Measurements from ENCODE around the gene JARID2. TPM values are rescaled to one million over a fixed set of nuclear protein-coding genes. Genes with fewer than 3 reads are reported as not detected.

JARID2 gene
- total RNA-seq, 6 experiments from 2014 or later, result 2.5 to 3.9 (median 3.0) TPM

DNA sequence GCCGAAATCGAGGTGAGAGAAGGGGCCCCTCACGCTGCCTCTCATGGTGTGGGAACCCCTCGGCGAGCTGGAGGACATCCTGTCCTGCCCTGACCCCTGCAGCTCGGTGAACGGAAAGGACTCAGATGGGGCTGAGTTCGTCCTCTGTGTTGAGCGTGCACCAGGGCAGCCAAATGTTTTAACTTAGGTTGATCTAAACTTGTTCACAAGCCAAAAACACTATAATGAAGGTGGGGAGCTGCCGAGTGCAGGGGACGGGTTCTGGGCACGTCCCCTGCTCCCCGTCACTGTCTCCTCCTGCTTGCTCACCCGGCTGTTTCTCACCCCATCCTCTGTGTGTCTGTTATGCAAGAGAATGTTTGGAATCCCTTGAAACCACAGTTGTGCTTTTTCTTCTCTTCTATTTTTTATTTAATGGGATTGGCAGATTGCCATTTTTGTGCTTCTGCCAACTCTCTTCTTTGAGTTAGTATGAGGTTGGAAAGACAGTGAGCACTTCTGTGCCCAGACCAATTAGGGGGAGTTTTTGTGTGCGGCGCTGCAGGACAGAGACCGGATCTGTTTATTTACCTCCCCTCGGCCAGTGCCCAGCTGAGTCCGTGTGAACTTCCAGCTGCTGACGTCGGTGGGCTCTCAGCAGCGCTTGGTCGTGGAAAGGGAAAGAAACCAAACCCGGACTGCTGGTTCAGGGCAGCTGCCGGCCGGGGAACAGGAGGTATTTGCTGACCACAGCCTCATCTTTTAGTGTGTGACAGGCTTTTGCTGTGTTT, 258.9 kb downstream of the JARID2 start:
- Histone ChIP-seq H3K9me3 (no peaks in the 10 kb centered on the region), H3K4me3 (peak overlapping the region in 2 of 3 donors; percentile 12 to 21), H3K27ac (peak overlapping the region; percentile 6 to 55 (median 53)), H3K36me3 (peaks cover 0 to 18% (median 3%) of the 10 kb centered on the region in 4 donors), H3K27me3 (no peaks in the 10 kb centered on the region), H3K4me1 (peaks cover 0 to 22% (median 6%) of the 10 kb centered on the region in 4 donors)
- 7% methylated on average over 21 of the region's 26 CpGs for WGBS (ENCODE audit: insufficient coverage, low coverage, low lambda C conversion rate, missing lambda C conversion rate)
- ATAC-seq, result peak; percentile 83 to 88 (median 84)
- intact Hi-C loops (cut with DNase I), result no loop called here
- no peak for TF ChIP-seq POLR2A (IDR thresholded peaks at IDR 0.05)
- TF ChIP-seq, protein P1, sequence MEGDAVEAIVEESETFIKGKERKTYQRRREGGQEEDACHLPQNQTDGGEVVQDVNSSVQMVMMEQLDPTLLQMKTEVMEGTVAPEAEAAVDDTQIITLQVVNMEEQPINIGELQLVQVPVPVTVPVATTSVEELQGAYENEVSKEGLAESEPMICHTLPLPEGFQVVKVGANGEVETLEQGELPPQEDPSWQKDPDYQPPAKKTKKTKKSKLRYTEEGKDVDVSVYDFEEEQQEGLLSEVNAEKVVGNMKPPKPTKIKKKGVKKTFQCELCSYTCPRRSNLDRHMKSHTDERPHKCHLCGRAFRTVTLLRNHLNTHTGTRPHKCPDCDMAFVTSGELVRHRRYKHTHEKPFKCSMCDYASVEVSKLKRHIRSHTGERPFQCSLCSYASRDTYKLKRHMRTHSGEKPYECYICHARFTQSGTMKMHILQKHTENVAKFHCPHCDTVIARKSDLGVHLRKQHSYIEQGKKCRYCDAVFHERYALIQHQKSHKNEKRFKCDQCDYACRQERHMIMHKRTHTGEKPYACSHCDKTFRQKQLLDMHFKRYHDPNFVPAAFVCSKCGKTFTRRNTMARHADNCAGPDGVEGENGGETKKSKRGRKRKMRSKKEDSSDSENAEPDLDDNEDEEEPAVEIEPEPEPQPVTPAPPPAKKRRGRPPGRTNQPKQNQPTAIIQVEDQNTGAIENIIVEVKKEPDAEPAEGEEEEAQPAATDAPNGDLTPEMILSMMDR (IDR thresholded peaks at IDR 0.05), result no peak
- peak; percentile 67 to 88 (median 78) for DNase-seq

- peaks cover 0 to 22% (median 6%) of the 10 kb centered on the region in 4 donors for H3K4me1 ChIP-seq
- no peaks in the 10 kb centered on the region for H3K9me3 ChIP-seq
- intact Hi-C loops (cut with DNase I), result no loop called here
- H3K27me3 ChIP-seq, result no peaks in the 10 kb centered on the region
- no peak for ATAC-seq
- 87% methylated on average over 12 of the region's 18 CpGs for WGBS (ENCODE audit: insufficient coverage, low coverage, low lambda C conversion rate, missing lambda C conversion rate)
- peaks cover 0 to 18% (median 3%) of the 10 kb centered on the region in 4 donors for H3K36me3 ChIP-seq
- TF ChIP-seq, protein P1 (IDR thresholded peaks at IDR 0.05), result no peak
- TF ChIP-seq POLR2A (IDR thresholded peaks at IDR 0.05), result no peak
- peak overlapping the region in 2 of 3 donors; percentile 53 to 55 for H3K27ac ChIP-seq
- peak overlapping the region in 1 of 3 donors; percentile 12 for H3K4me3 ChIP-seq
- DNase-seq, result no peak
Observed at GRCh38 chr6:15505463-15505918, 259.6 kb downstream of the JARID2 start.

DNA sequence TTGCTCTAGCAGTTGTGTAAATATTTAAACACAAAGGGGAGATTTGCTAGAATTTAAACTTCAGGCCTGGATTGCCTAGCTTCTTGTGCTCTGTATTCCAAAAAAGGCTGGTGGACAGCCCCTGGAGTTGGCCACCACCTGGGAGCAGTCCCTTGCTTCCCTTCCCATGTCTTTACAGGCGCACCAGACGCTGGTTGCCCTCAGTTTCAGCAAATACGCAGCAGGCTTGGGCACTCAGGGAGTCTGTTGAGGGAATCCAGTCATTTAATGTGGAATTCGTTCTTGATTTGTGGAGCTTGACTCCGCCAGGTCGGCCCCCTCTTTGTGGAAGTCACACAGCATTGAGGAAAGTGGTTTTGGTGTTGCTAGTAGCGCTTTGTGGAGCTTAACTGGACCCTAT, 260.2 kb downstream of the JARID2 start:
- H3K27me3 ChIP-seq, result no peaks in the 10 kb centered on the region
- no peak overlapping the region for H3K27ac ChIP-seq
- H3K4me3 ChIP-seq, result no peak overlapping the region
- TF ChIP-seq, protein P1 (IDR thresholded peaks at IDR 0.05), result no peak
- TF ChIP-seq POLR2A (IDR thresholded peaks at IDR 0.05), result no peak
- ATAC-seq, result no peak
- intact Hi-C loops (cut with DNase I), result no loop called here
- H3K36me3 ChIP-seq, result peaks cover 0 to 15% (median 3%) of the 10 kb centered on the region in 4 donors
- peaks cover 0 to 25% (median 6%) of the 10 kb centered on the region in 4 donors for H3K4me1 ChIP-seq
- 60% methylated on average over 1 of the region's 7 CpGs for WGBS (ENCODE audit: insufficient coverage, low coverage, low lambda C conversion rate, missing lambda C conversion rate)
- DNase-seq, result no peak
- H3K9me3 ChIP-seq, result no peaks in the 10 kb centered on the region

DNA sequence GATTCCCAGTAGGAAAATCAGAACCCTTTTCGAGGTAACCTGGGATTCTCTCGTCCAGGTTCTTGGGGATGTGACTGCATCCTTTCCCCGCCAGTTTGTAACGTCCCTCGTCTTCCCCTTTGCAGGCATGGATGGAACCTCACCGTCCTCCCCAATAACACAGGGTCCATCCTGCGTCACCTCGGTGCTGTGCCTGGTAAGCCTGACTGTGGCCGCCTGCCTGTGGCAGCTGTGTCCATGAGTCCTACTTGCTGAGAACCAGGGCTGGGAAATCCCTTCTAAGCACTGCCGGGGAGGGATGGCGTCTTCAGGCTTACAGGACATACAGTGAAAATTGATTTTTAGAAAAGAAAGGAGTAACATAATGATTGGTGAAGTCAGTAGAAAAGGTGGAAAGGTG, 261.4 kb downstream of the JARID2 start:
- TF ChIP-seq, protein P1 (IDR thresholded peaks at IDR 0.05), result no peak
- no peak for TF ChIP-seq POLR2A (IDR thresholded peaks at IDR 0.05)
- no peak for DNase-seq
- no peak for ATAC-seq
- H3K4me3 ChIP-seq, result no peak overlapping the region
- 100% methylated on average over 1 of the region's 11 CpGs for WGBS (ENCODE audit: insufficient coverage, low coverage, low lambda C conversion rate, missing lambda C conversion rate)
- intact Hi-C loops (cut with DNase I), result no loop called here
- H3K36me3 ChIP-seq, result peaks cover 0 to 10% (median 3%) of the 10 kb centered on the region in 4 donors
- H3K9me3 ChIP-seq, result no peaks in the 10 kb centered on the region
- no peak overlapping the region for H3K27ac ChIP-seq
- peaks cover 0 to 36% (median 11%) of the 10 kb centered on the region in 4 donors for H3K4me1 ChIP-seq
- no peaks in the 10 kb centered on the region for H3K27me3 ChIP-seq
